ENCODE measurements around the gene ARSH.
"Not testable (repeated sequence)": the region's sequence is repeated elsewhere in the genome, so short reads cannot be mapped to it uniquely, and the experiment has no call there.

Gene ARSH

DNA sequence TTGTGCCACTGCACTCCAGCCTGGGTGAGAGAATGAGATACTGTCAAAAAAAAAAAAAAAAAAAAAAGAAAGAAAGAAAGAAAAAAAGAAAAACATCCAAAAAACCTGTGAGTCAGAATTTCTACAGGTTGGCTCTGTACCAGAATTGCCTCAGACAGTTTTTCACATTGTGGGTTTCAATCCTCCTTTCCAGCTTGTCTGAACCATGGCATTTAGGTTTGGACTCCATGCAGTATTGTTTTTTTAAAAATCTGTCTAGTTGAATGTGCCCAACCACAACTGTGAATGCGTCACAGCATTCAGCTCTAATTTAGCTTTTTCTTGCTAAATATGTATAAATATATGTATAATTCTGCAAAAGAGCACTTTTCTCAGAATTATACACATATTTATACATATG, 31.4 kb upstream of the ARSH start:
- H3K9ac ChIP-seq (ENCODE audit: low read length) = no peak overlapping the region
- no peak overlapping the region for H4K91ac ChIP-seq (ENCODE audit: low read depth, low read length)
- H3K79me2 ChIP-seq (ENCODE audit: control insufficient read depth, insufficient read depth, low read length, poor library complexity) = no peaks in the 10 kb centered on the region
- H2AFZ ChIP-seq (ENCODE audit: insufficient read depth, low read length, poor library complexity) = no peak overlapping the region
- H4K8ac ChIP-seq (ENCODE audit: low read depth, low read length) = no peak overlapping the region
- H3K4me1 ChIP-seq (ENCODE audit: control insufficient read depth in 1 of 2, insufficient read depth in 2 of 2, low read length in 2 of 2) = peaks cover 4 to 7% of the 10 kb centered on the region in 2 experiments
- no peak for DNase-seq
- H3K23ac ChIP-seq (ENCODE audit: low read length) = no peak overlapping the region
- no peak overlapping the region for H2BK120ac ChIP-seq (ENCODE audit: insufficient read depth, low read length, poor library complexity)
- H2AK5ac ChIP-seq (ENCODE audit: low read length) = no peak overlapping the region
- H3K4me3 ChIP-seq (ENCODE audit: low read depth, low read length) = no peak overlapping the region
- H3K27me3 ChIP-seq (ENCODE audit: insufficient read depth, low read length) = no peaks in the 10 kb centered on the region
- H3K4me2 ChIP-seq (ENCODE audit: low read length) = no peak overlapping the region
- no peak overlapping the region for H2BK12ac ChIP-seq (ENCODE audit: low read length)
- no peak overlapping the region for H4K12ac ChIP-seq (ENCODE audit: low read depth, low read length)
- H2BK5ac ChIP-seq (ENCODE audit: low read depth, low read length, poor library complexity) = no peak overlapping the region
- WGBS (ENCODE audit: extremely low coverage, insufficient coverage, insufficient read length) = no CpG with 5 or more reads among the region's 1 CpG
- H3K36me3 ChIP-seq (ENCODE audit: control insufficient read depth in 1 of 2, insufficient read depth in 2 of 2, low read length in 2 of 2) = no peaks in the 10 kb centered on the region
- no peak overlapping the region for H3K4ac ChIP-seq (ENCODE audit: low read depth, low read length)
- no peak overlapping the region for H3K27ac ChIP-seq (ENCODE audit: low read depth, low read length)
- no peaks in the 10 kb centered on the region for H3K9me3 ChIP-seq (ENCODE audit: insufficient read depth, low read depth, low read length)
- no peak overlapping the region for H3K14ac ChIP-seq (ENCODE audit: low read length)
- no peak overlapping the region for H3K18ac ChIP-seq (ENCODE audit: low read length)
- H3K79me1 ChIP-seq (ENCODE audit: low read length) = no peaks in the 10 kb centered on the region

DNA sequence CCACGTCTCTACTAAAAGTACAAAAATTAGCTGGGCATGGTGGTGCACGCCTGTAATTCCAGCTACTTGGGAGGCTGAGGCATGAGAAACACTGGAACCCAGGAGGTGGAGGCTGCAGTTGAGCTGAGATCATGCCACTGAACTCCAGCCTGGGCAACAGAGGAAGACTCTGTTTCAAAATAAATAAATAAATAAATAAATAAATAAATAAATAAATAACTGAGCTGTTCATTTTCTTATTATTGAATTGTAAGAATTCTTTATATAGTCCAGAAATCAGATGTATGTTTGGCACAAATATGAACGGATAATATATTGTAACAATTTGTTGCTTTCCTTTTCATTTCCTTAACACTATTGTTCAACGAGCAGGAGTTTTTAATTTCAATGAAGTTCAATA, 27.7 kb upstream of the ARSH start:
- not testable (repeated sequence) for H2BK5ac ChIP-seq (ENCODE audit: low read depth, low read length, poor library complexity); H3K79me1 ChIP-seq (ENCODE audit: low read length); H3K9ac ChIP-seq (ENCODE audit: low read length); H4K8ac ChIP-seq (ENCODE audit: low read depth, low read length); H3K27me3 ChIP-seq (ENCODE audit: insufficient read depth, low read length); H3K14ac ChIP-seq (ENCODE audit: low read length); H3K4me3 ChIP-seq (ENCODE audit: low read depth, low read length); H3K4me2 ChIP-seq (ENCODE audit: low read length); H2BK120ac ChIP-seq (ENCODE audit: insufficient read depth, low read length, poor library complexity); DNase-seq; H3K18ac ChIP-seq (ENCODE audit: low read length); H3K27ac ChIP-seq (ENCODE audit: low read depth, low read length); H4K91ac ChIP-seq (ENCODE audit: low read depth, low read length); H3K4ac ChIP-seq (ENCODE audit: low read depth, low read length); H3K4me1 ChIP-seq (ENCODE audit: control insufficient read depth in 1 of 2, insufficient read depth in 2 of 2, low read length in 2 of 2); H2AK5ac ChIP-seq (ENCODE audit: low read length); H3K36me3 ChIP-seq (ENCODE audit: control insufficient read depth in 1 of 2, insufficient read depth in 2 of 2, low read length in 2 of 2); H2AFZ ChIP-seq (ENCODE audit: insufficient read depth, low read length, poor library complexity); H3K9me3 ChIP-seq (ENCODE audit: insufficient read depth, low read depth, low read length); H3K79me2 ChIP-seq (ENCODE audit: control insufficient read depth, insufficient read depth, low read length, poor library complexity); H3K23ac ChIP-seq (ENCODE audit: low read length); H4K12ac ChIP-seq (ENCODE audit: low read depth, low read length); H2BK12ac ChIP-seq (ENCODE audit: low read length)
- no CpG with 5 or more reads among the region's 4 CpGs for WGBS (ENCODE audit: extremely low coverage, insufficient coverage, insufficient read length)

DNA sequence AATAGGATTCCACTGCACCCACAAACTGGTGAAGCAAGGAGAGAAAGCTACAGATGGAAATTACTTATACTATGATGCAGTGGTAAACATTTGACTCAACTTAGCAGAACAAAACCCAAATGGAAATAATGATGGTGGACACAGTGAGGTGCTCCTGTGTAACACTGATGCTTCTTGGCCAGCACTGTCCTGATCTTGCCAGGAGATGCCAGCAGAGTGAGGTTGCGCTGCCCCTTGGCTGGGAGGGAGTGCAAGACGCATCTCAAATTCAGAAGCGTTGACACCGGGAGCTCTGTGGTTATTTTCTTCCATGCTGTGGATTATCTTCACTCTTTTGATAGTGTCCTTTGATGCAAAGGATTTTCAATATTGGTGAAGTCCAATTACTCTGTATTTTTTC, 22.0 kb upstream of the ARSH start:
- Histone ChIP-seq H3K18ac (ENCODE audit: low read length) (no peak overlapping the region), H3K23ac (ENCODE audit: low read length) (no peak overlapping the region), H4K91ac (ENCODE audit: low read depth, low read length) (no peak overlapping the region), H3K4ac (ENCODE audit: low read depth, low read length) (no peak overlapping the region), H3K79me2 (ENCODE audit: control insufficient read depth, insufficient read depth, low read length, poor library complexity) (no peaks in the 10 kb centered on the region), H2BK5ac (ENCODE audit: low read depth, low read length, poor library complexity) (no peak overlapping the region), H3K4me1 (ENCODE audit: control insufficient read depth in 1 of 2, insufficient read depth in 2 of 2, low read length in 2 of 2) (no peaks in the 10 kb centered on the region), H3K9me3 (ENCODE audit: insufficient read depth, low read depth, low read length) (no peaks in the 10 kb centered on the region), H2AK5ac (ENCODE audit: low read length) (no peak overlapping the region), H4K12ac (ENCODE audit: low read depth, low read length) (no peak overlapping the region), H3K14ac (ENCODE audit: low read length) (no peak overlapping the region), H3K36me3 (ENCODE audit: control insufficient read depth in 1 of 2, insufficient read depth in 2 of 2, low read length in 2 of 2) (no peaks in the 10 kb centered on the region), H3K9ac (ENCODE audit: low read length) (no peak overlapping the region), H2AFZ (ENCODE audit: insufficient read depth, low read length, poor library complexity) (no peak overlapping the region), H4K8ac (ENCODE audit: low read depth, low read length) (no peak overlapping the region), H3K79me1 (ENCODE audit: low read length) (peaks cover 2% of the 10 kb centered on the region), H3K4me2 (ENCODE audit: low read length) (no peak overlapping the region), H3K27ac (ENCODE audit: low read depth, low read length) (no peak overlapping the region), H3K4me3 (ENCODE audit: low read depth, low read length) (no peak overlapping the region), H2BK12ac (ENCODE audit: low read length) (no peak overlapping the region), H3K27me3 (ENCODE audit: insufficient read depth, low read length) (no peaks in the 10 kb centered on the region), H2BK120ac (ENCODE audit: insufficient read depth, low read length, poor library complexity) (no peak overlapping the region)
- WGBS (ENCODE audit: extremely low coverage, insufficient coverage, insufficient read length) = no CpG with 5 or more reads among the region's 4 CpGs
- no peak for DNase-seq

DNA sequence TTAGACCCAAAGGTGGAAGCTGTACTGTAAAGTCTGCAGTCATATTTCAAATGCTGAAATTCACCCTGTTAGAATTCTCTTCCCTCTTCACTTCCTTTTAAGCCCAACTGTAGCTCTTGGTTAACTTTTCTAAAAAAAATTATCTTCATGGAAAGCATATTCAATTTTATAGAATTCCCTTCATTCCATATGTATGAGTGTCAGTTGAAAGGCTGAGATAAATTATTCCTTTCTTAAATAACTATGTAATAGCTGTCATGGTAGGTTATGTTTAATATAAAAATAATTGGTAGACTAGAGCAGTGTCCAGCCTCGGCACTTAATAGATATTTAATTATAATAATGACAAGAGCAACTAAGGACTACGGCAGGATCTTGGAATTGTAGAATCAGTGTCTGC, 16.8 kb upstream of the ARSH start:
- H3K9me3 ChIP-seq (ENCODE audit: insufficient read depth, low read depth, low read length) = no peaks in the 10 kb centered on the region
- no peaks in the 10 kb centered on the region for H3K79me2 ChIP-seq (ENCODE audit: control insufficient read depth, insufficient read depth, low read length, poor library complexity)
- H3K27ac ChIP-seq (ENCODE audit: low read depth, low read length) = no peak overlapping the region
- no peak overlapping the region for H3K9ac ChIP-seq (ENCODE audit: low read length)
- H2BK120ac ChIP-seq (ENCODE audit: insufficient read depth, low read length, poor library complexity) = no peak overlapping the region
- no peak overlapping the region for H3K23ac ChIP-seq (ENCODE audit: low read length)
- no peaks in the 10 kb centered on the region for H3K36me3 ChIP-seq (ENCODE audit: control insufficient read depth in 1 of 2, insufficient read depth in 2 of 2, low read length in 2 of 2)
- no CpG with 5 or more reads among the region's 2 CpGs for WGBS (ENCODE audit: extremely low coverage, insufficient coverage, insufficient read length)
- H3K27me3 ChIP-seq (ENCODE audit: insufficient read depth, low read length) = no peaks in the 10 kb centered on the region
- H3K4me3 ChIP-seq (ENCODE audit: low read depth, low read length) = no peak overlapping the region
- H3K4me2 ChIP-seq (ENCODE audit: low read length) = no peak overlapping the region
- H3K18ac ChIP-seq (ENCODE audit: low read length) = no peak overlapping the region
- no peak overlapping the region for H2BK5ac ChIP-seq (ENCODE audit: low read depth, low read length, poor library complexity)
- H2AFZ ChIP-seq (ENCODE audit: insufficient read depth, low read length, poor library complexity) = no peak overlapping the region
- no peak overlapping the region for H4K91ac ChIP-seq (ENCODE audit: low read depth, low read length)
- no peak overlapping the region for H4K8ac ChIP-seq (ENCODE audit: low read depth, low read length)
- H3K4ac ChIP-seq (ENCODE audit: low read depth, low read length) = no peak overlapping the region
- H2BK12ac ChIP-seq (ENCODE audit: low read length) = no peak overlapping the region
- no peaks in the 10 kb centered on the region for H3K4me1 ChIP-seq (ENCODE audit: control insufficient read depth in 1 of 2, insufficient read depth in 2 of 2, low read length in 2 of 2)
- peaks cover 2% of the 10 kb centered on the region for H3K79me1 ChIP-seq (ENCODE audit: low read length)
- no peak overlapping the region for H2AK5ac ChIP-seq (ENCODE audit: low read length)
- H4K12ac ChIP-seq (ENCODE audit: low read depth, low read length) = no peak overlapping the region
- H3K14ac ChIP-seq (ENCODE audit: low read length) = no peak overlapping the region
- DNase-seq = no peak
